Activated gamma-delta T cell treated with anti-CD3 and anti-CD28 coated beads, Interleukin-2, amount 50 U/mL, for 16 hours (primary cell): ENCODE results near the gene C3orf20.

ENCODE experiments used
- DNase-seq: peaks from one replicate; pipeline ENCODE4 v3.0.0-alpha.2; 2020; ENCODE audit warnings: low read depth

The C3orf20 gene

GRCh38 chr3:14775011-14775410 lies 100.1 kb downstream of the C3orf20 start:
- no peak for DNase-seq

DNA sequence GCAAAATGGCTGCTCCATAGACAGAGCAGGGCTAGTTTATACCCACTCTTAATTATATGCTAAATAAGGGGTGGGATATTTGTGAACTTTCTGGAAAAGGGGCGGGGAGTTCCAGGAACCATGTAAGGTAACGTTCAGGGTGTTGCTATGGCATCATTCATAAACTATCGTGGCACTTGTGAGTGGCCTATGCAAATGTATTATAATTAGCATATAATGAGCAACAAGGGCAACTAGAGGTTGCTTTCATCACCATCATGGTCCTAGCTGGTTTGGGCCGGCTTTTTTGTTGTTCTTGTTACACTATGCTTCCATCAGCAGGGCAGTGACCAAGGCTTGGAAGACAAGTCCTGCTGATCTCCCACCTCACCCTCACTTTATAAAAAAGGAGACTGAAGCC lies 100.6 kb downstream of the C3orf20 start:
- no peak for DNase-seq

GRCh38 chr3:14779069-14779685 lies 104.2 kb downstream of the C3orf20 start:
- no peak for DNase-seq

DNA sequence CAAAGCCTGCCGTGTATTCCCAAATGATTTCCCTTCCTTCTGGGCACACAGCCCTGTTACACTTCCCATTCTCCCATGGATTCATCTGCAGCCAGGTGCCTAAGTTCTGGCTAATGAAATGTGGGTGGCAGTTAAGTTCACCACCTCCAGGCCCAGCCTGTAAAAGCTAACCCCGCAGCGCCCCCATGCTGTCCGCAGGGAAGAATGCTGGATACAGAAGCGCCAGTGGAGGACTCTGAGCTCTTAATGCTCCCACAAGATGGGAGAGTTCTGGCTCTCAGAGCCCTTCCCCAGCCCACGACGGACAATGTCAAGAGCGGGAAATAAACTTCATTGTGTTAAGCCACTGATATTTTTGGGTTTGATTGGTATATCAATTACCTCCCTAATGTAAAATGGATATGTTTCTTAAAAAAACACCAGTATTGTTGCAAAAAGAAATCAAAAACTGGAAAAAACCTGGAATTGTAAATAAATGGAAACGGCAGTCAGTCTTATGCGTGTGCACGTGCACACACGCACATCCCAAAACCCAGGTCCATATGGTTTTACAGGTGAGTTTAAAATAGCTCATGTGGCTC lies 106.1 kb downstream of the C3orf20 start:
- DNase-seq: no peak

DNA sequence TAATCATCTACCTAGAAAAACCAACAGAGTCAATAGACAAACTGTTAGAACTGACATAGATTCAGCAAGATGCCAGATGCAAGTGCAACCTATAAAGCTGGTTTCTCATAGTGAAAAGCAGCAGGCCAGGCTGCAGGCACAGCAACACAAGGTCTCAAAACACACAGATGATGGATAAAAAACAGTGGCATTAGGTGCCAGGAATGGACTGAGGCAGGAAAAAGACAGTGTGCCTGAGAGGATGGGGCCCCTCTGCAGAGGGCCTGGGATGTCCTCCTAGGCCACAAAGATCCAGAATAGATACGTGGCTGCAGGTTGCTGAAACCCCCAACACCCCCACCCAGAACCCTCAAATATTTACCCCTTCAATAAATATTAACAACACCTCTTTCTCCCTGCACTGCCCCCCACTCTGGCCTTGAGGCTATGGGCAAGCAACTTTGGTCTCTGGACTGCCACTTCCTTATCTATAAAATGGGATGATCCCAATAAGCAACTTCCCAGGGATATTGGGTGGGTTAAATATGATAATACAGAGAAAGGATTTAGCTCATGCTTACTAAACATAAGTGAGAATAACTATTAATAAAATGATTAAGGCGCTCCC lies 108.6 kb downstream of the C3orf20 start:
- no peak for DNase-seq

GRCh38 chr3:14784087-14784681 lies 109.2 kb downstream of the C3orf20 start:
- DNase-seq: no peak

GRCh38 chr3:14785207-14786155 lies 110.5 kb downstream of the C3orf20 start:
- no peak for DNase-seq

DNA sequence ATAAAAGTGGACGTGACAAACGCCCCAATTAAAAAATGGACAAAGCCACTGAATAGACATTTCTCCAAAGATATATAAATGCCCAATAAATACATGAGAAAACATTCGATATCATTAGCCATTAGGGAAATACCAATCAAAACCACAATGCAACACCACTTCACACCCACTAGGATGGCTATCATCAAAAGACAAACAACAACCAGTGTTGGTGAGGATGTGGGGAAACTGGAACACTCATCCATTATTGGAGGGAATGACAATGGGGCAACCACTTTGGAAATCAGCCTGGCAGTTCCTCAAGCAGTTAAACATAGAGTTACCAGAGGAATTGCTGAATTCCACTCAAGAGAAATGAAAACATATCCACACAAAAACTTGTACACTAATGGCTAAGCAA lies 111.4 kb downstream of the C3orf20 start:
- no peak for DNase-seq

DNA sequence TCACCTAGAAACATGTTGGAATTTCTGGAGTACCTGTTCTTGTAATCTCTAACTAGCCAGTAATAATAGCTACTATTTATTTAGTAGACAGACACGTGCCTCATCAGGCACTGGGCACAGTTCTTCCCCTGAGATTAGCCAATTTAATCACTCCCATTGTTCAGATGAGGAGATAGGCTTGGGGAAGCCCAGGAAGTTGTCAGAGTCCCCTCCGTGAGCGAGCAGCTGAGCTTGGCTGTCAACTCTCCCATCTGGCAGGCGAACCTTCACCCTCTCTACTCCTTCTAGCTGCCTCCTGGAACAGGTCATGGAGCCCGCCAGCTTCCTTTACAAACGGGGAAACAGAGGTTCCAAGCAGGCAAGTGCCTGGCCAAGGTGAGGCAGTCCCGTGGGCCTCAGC lies 112.7 kb downstream of the C3orf20 start:
- DNase-seq: no peak

DNA sequence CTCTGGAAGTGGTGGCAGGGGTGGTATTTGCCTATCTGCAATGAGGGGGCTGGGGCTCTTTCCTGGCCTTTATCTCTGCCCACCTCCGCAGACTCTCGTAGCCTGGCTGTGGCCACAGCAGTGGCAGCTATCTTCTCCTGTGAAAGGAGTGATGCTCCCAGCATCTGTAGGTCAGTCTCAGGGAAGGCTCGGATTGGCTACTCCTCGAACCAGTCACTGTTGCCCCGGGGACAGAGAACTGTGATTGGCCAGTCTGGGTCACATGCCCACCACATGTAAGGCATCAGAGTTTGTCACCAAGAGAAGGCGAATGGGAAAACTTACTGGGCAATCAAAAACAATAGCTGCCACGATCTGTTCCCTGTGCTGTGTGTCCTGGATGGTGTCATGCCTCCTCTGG lies 113.7 kb downstream of the C3orf20 start:
- no peak for DNase-seq

- no peak for DNase-seq
Observed at GRCh38 chr3:14789221-14789620, 114.3 kb downstream of the C3orf20 start.

DNA sequence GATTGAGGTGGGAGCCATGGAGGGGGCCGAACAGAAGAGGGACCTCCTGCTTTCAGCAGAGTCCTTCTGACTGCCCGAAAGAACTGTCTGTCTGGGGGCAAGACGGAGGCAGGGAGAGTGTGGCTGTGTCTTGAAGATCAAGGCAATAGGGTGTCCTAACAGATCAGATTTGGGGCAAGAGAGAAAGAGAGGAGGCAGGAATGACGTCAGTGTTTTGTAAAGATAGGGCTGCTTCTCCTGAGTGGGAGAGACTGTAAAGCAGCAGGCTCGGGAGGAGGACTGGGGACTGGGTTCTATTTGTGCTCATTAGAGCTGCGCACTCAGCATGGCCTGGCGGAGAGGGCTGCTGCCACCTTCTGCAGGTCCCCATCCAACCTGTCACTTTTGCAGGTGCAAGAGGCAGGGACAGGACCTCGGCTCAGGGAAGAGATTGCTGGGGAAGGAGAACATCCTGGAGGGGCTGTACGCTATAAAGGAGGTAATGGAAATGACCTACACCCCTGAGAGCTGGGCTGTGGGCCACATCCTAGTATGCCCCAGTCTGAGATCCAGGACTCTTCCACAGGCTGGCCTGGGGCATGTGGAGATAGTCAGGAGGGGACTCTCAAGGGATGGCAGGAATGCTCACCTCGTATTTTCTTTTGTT lies 114.8 kb downstream of the C3orf20 start:
- DNase-seq: no peak

- no peak for DNase-seq
Observed at GRCh38 chr3:14791343-14791945, 116.5 kb downstream of the C3orf20 start.

DNA sequence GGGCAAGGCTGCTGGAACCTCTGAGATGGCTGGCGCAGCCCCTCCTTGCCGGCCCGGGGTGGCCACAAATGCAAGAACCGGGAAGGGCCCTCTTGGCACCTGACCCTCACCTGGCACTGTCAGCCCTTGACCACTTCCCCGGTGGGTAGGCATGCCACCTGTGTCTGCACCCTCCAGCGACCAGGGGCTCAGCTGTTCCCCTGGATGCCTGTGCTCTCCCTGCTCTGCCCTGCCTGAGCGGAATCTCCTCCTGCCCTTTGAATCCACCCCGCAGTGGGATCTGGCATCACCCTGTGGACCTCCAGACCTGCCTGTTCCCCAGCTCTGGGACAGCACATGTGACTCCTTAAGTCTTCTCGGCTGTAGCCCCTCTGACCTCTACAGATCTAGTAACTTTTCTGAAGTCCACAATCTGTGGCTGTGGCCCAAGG lies 117.8 kb downstream of the C3orf20 start:
- DNase-seq: no peak

- DNase-seq: no peak
Observed at GRCh38 chr3:14793126-14793857, 118.4 kb downstream of the C3orf20 start.

DNA sequence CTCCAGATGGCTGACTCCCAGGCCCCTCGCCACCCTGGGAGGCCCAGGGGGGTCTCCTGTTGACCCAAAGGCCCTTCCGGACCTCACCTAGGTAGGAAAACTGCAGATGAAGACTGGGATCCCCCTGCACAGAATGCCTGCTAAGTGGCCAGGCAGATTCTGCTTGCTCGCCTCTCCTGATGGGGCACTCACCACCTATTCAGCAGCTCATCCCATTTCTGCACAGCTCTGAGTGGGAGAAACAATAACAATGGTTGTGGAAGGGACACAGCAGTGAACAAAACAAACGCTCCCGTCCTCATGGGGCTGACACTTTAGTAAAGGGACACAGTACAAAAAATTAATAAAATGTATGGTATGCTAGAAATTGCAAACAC lies 118.9 kb downstream of the C3orf20 start:
- no peak for DNase-seq

DNA sequence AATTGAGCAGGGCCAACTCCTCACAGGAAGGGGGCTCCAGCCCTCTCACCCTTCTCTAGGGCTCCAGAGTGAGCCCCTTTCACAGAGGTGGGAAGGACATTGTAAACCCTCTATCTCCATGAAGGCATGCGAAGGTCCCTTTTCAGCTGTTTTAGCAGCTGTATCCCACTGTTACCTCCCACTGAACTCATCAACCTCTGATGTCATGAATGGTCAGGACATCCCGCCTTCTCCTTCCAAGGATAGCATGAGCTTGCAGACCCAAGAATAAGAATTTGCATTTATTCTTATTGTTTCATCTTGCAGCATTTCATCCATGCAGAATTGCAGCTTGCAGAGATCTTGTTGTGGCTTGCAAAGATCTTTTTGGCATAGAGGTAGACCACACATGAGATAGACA lies 119.5 kb downstream of the C3orf20 start:
- no peak for DNase-seq

DNA sequence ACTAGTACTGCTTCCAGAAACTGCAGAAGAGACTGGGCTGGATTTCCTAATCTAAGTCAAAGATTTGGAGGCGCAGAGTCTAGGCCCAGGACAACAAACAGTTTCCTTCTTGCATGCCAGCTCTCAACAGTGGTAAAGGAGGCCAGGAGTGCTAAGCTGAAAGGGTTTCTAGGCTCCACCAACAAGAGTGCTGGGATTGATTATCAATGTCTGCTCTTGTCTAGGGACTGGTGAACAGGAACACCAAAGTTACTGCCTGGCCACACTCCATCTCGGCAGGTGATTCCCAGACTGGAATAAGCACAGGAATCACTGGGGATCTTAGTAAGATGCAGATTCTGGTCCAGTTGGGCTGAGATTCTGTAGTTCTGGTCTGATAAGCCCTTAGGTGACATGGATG lies 121.1 kb downstream of the C3orf20 start:
- no peak for DNase-seq

- DNase-seq: no peak
Observed at GRCh38 chr3:14796403-14797077, 121.6 kb downstream of the C3orf20 start.

GRCh38 chr3:14797731-14798130 lies 122.8 kb downstream of the C3orf20 start:
- DNase-seq: no peak
